ENCODE measurements around the gene IL17RE.
A peak's percentile ranks its signal among the peaks of the same experiment; 100 is the strongest.
"Not testable (repeated sequence)": the region's sequence is repeated elsewhere in the genome, so short reads cannot be mapped to it uniquely, and the experiment has no call there.

Gene IL17RE

DNA sequence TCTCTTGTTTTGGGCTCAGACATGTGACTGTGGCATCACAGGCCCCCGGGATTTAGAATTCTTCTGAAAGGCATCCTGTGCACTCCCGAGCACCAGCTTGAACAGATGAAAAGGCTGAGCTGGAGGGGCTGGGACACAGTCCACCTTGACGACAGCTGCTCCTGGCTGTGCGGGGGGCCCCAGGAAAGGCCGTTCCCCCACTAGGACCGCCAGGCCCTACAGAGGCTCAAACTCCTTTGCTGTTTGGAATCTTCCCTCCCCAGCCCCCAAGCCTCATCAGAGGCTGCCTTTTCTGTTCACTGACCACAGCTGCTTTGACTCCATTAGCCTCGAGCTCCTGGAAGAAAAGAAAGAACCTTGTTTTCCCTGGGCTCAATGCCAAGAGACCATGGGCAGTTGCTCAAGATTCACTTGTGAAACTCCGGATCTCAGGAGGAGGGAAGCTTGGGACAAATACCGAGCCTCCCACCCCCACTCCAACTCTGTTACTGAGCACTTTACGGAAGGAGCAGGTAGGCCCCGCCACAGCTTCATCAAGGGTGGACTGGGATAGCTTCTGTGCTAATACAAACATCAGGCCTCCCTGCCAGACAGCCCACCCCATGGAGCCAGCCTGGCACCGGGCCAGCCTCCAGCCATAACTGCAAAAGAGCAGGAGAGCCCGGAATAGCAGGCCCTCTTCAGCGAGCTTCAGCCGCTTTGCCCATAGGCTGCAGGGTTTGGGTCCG lies 38.3 kb upstream of the IL17RE start:
- WGBS, 2 donors (ENCODE audit: extremely low coverage in 2 of 2, insufficient read length in 2 of 2, insufficient replicate concordance in 1 of 2), result no CpG with 5 or more reads among the region's 16 CpGs
- no peak overlapping the region for H3K27ac ChIP-seq (replicated peaks; ENCODE audit: low read length)

DNA sequence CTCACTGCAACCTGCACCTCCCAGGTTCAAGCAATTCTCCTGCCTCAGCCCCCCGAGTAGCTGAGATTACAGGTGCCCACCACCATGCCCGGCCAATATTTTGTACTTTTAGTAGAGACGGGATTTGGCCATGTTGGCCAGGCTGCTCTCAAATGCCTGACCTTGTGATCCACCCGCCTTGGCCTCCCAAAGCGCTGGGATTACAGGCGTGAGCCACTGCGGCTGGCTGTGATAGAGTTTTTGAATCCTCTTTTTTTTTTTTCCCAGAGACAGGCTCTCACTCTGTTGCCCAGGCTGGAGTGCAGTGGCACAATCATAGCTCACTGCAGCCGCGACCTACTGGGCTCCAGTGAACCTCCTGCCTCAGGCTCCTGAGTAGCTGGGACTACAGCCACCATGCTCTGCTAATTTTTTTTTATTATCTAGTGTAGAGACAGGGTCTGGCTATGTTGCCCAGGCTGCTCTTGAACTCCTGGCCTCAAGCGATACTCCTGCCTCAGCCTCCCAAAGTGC lies 37.5 kb upstream of the IL17RE start:
- not testable (repeated sequence) for H3K18ac ChIP-seq (ENCODE audit: low read length); H3K23ac ChIP-seq (ENCODE audit: low read depth, low read length, poor library complexity); H3K4me3 ChIP-seq (ENCODE audit: low read length in 2 of 2); H3K4me1 ChIP-seq (ENCODE audit: control insufficient read depth in 2 of 2, insufficient read depth in 1 of 2, low read depth in 1 of 2, low read length in 2 of 2); H4K8ac ChIP-seq (ENCODE audit: low read depth, low read length); H3K79me1 ChIP-seq (ENCODE audit: low read depth, low read length); H3K9me3 ChIP-seq (replicated peaks in 1 of 2; ENCODE audit: control insufficient read depth in 2 of 2, insufficient read depth in 1 of 2, low read depth in 1 of 2, low read length in 2 of 2); H3K27ac ChIP-seq (replicated peaks; ENCODE audit: low read length); H3K14ac ChIP-seq (ENCODE audit: low read length); H2BK12ac ChIP-seq (ENCODE audit: low read length); H2AFZ ChIP-seq (ENCODE audit: low read length); DNase-seq (ENCODE audit: low spot score); H3K36me3 ChIP-seq (replicated peaks in 1 of 2; ENCODE audit: control insufficient read depth in 2 of 2, insufficient read depth in 2 of 2, low read length in 2 of 2); H3K4ac ChIP-seq (ENCODE audit: low read length); H4K91ac ChIP-seq (ENCODE audit: low read depth, low read length, poor library complexity); H2BK5ac ChIP-seq (ENCODE audit: low read length); H3K4me2 ChIP-seq (ENCODE audit: insufficient read depth, low read length, poor library complexity, severe bottlenecking); H2BK15ac ChIP-seq (ENCODE audit: low read length); H3K9ac ChIP-seq (ENCODE audit: low read depth, low read length, poor library complexity); H2BK120ac ChIP-seq (ENCODE audit: low read depth, low read length); H2AK5ac ChIP-seq (ENCODE audit: low read depth, low read length)
- H3K27me3 ChIP-seq (ENCODE audit: control insufficient read depth in 3 of 3, insufficient read depth in 3 of 3, low read depth in 1 of 3, low read length in 3 of 3), result peaks cover 0 to 12% (median 8%) of the 10 kb centered on the region in 3 experiments
- no CpG with 5 or more reads among the region's 10 CpGs for WGBS, 2 donors (ENCODE audit: extremely low coverage in 2 of 2, insufficient read length in 2 of 2, insufficient replicate concordance in 1 of 2)

More for the DNA sequence above, 38.3 kb upstream of the IL17RE start:
- Histone ChIP-seq H3K79me1 (ENCODE audit: low read depth, low read length) (no peaks in the 10 kb centered on the region), H3K9ac (ENCODE audit: low read depth, low read length, poor library complexity) (no peak overlapping the region), H2AK5ac (ENCODE audit: low read depth, low read length) (no peak overlapping the region), H3K27me3 (ENCODE audit: control insufficient read depth in 3 of 3, insufficient read depth in 3 of 3, low read depth in 1 of 3, low read length in 3 of 3) (peaks cover 0 to 12% (median 8%) of the 10 kb centered on the region in 3 experiments), H3K36me3 (replicated peaks in 1 of 2; ENCODE audit: control insufficient read depth in 2 of 2, insufficient read depth in 2 of 2, low read length in 2 of 2) (no peaks in the 10 kb centered on the region), H2BK120ac (ENCODE audit: low read depth, low read length) (no peak overlapping the region), H4K8ac (ENCODE audit: low read depth, low read length) (no peak overlapping the region), H2BK12ac (ENCODE audit: low read length) (no peak overlapping the region), H2BK5ac (ENCODE audit: low read length) (no peak overlapping the region), H2BK15ac (ENCODE audit: low read length) (no peak overlapping the region), H3K4me2 (ENCODE audit: insufficient read depth, low read length, poor library complexity, severe bottlenecking) (no peak overlapping the region), H3K4me1 (ENCODE audit: control insufficient read depth in 2 of 2, insufficient read depth in 1 of 2, low read depth in 1 of 2, low read length in 2 of 2) (peaks cover 0 to 7% of the 10 kb centered on the region in 2 donors), H3K9me3 (replicated peaks in 1 of 2; ENCODE audit: control insufficient read depth in 2 of 2, insufficient read depth in 1 of 2, low read depth in 1 of 2, low read length in 2 of 2) (no peaks in the 10 kb centered on the region), H3K23ac (ENCODE audit: low read depth, low read length, poor library complexity) (no peak overlapping the region), H3K4me3 (ENCODE audit: low read length in 2 of 2) (no peak overlapping the region), H3K18ac (ENCODE audit: low read length) (no peak overlapping the region), H3K4ac (ENCODE audit: low read length) (no peak overlapping the region), H3K14ac (ENCODE audit: low read length) (no peak overlapping the region), H2AFZ (ENCODE audit: low read length) (peak overlapping the region; percentile 86), H4K91ac (ENCODE audit: low read depth, low read length, poor library complexity) (no peak overlapping the region)
- no peak for DNase-seq (ENCODE audit: low spot score)

DNA sequence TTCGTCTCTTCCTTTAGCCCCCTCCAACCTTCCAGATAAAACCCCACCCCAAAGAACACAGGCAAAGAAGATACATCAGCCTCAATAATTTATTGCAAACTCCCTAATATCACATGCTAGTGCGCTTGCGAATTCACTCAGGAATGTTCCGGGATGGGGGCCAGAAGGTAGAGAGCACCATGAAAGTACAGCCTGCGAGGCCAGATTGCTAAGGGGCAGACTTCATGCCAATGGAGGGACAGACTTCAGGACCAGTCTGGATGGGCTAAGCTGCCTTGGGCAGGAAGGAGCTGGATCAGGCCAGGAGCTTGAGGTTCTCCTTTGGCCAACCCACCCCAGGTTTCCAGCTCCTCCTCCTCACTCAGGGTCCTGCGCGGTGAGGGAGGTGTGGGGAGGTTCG lies 36.0 kb upstream of the IL17RE start:
- Histone ChIP-seq H3K9ac (ENCODE audit: low read depth, low read length, poor library complexity) (no peak overlapping the region), H2BK5ac (ENCODE audit: low read length) (no peak overlapping the region), H3K23ac (ENCODE audit: low read depth, low read length, poor library complexity) (no peak overlapping the region), H3K18ac (ENCODE audit: low read length) (no peak overlapping the region), H3K36me3 (replicated peaks in 1 of 2; ENCODE audit: control insufficient read depth in 2 of 2, insufficient read depth in 2 of 2, low read length in 2 of 2) (no peaks in the 10 kb centered on the region), H2BK120ac (ENCODE audit: low read depth, low read length) (no peak overlapping the region), H3K4me1 (ENCODE audit: control insufficient read depth in 2 of 2, insufficient read depth in 1 of 2, low read depth in 1 of 2, low read length in 2 of 2) (peaks cover 0 to 3% of the 10 kb centered on the region in 2 donors), H2AK5ac (ENCODE audit: low read depth, low read length) (no peak overlapping the region), H3K14ac (ENCODE audit: low read length) (no peak overlapping the region), H3K4me3 (ENCODE audit: low read length in 2 of 2) (no peak overlapping the region), H2BK15ac (ENCODE audit: low read length) (no peak overlapping the region), H2AFZ (ENCODE audit: low read length) (no peak overlapping the region), H2BK12ac (ENCODE audit: low read length) (no peak overlapping the region), H3K4me2 (ENCODE audit: insufficient read depth, low read length, poor library complexity, severe bottlenecking) (no peak overlapping the region), H4K91ac (ENCODE audit: low read depth, low read length, poor library complexity) (no peak overlapping the region), H3K27ac (replicated peaks; ENCODE audit: low read length) (no peak overlapping the region), H3K79me1 (ENCODE audit: low read depth, low read length) (no peaks in the 10 kb centered on the region), H3K27me3 (ENCODE audit: control insufficient read depth in 3 of 3, insufficient read depth in 3 of 3, low read depth in 1 of 3, low read length in 3 of 3) (peaks cover 0 to 11% (median 8%) of the 10 kb centered on the region in 3 experiments), H4K8ac (ENCODE audit: low read depth, low read length) (no peak overlapping the region), H3K4ac (ENCODE audit: low read length) (no peak overlapping the region), H3K9me3 (replicated peaks in 1 of 2; ENCODE audit: control insufficient read depth in 2 of 2, insufficient read depth in 1 of 2, low read depth in 1 of 2, low read length in 2 of 2) (no peaks in the 10 kb centered on the region)
- no peak for DNase-seq (ENCODE audit: low spot score)
- no CpG with 5 or more reads among the region's 8 CpGs for WGBS, 2 donors (ENCODE audit: extremely low coverage in 2 of 2, insufficient read length in 2 of 2, insufficient replicate concordance in 1 of 2)

DNA sequence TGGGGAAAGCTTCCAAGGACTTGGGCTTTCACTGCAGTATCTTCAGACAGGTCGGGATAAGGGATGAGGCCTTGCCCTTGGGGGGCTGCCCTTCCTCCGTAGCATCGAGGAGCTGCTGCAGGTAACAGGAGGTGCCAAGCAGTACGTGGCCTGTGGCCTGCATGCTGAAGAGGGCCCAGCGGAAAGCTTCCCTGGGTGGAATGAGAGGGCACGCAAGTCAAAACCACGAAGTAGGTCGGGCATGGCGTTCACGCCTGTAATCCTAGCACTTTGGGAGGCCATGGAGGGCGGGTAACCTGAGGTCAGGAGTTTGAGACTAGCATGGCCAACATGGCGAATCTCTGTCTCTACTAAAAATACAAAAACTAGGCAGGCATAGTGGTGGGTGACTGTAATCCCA lies 35.5 kb upstream of the IL17RE start:
- H2BK120ac ChIP-seq (ENCODE audit: low read depth, low read length), result no peak overlapping the region
- no peak overlapping the region for H3K14ac ChIP-seq (ENCODE audit: low read length)
- no peak overlapping the region for H3K23ac ChIP-seq (ENCODE audit: low read depth, low read length, poor library complexity)
- H3K79me1 ChIP-seq (ENCODE audit: low read depth, low read length), result no peaks in the 10 kb centered on the region
- no peak overlapping the region for H2AK5ac ChIP-seq (ENCODE audit: low read depth, low read length)
- H2BK5ac ChIP-seq (ENCODE audit: low read length), result no peak overlapping the region
- peaks cover 0 to 3% of the 10 kb centered on the region in 2 donors for H3K4me1 ChIP-seq (ENCODE audit: control insufficient read depth in 2 of 2, insufficient read depth in 1 of 2, low read depth in 1 of 2, low read length in 2 of 2)
- no peak overlapping the region for H3K27ac ChIP-seq (replicated peaks; ENCODE audit: low read length)
- no peak overlapping the region for H3K4me3 ChIP-seq (ENCODE audit: low read length in 2 of 2)
- H4K8ac ChIP-seq (ENCODE audit: low read depth, low read length), result no peak overlapping the region
- no peak overlapping the region for H4K91ac ChIP-seq (ENCODE audit: low read depth, low read length, poor library complexity)
- no peaks in the 10 kb centered on the region for H3K36me3 ChIP-seq (replicated peaks in 1 of 2; ENCODE audit: control insufficient read depth in 2 of 2, insufficient read depth in 2 of 2, low read length in 2 of 2)
- H3K4ac ChIP-seq (ENCODE audit: low read length), result no peak overlapping the region
- H2BK12ac ChIP-seq (ENCODE audit: low read length), result no peak overlapping the region
- no peak overlapping the region for H2AFZ ChIP-seq (ENCODE audit: low read length)
- H3K18ac ChIP-seq (ENCODE audit: low read length), result no peak overlapping the region
- no peaks in the 10 kb centered on the region for H3K9me3 ChIP-seq (replicated peaks in 1 of 2; ENCODE audit: control insufficient read depth in 2 of 2, insufficient read depth in 1 of 2, low read depth in 1 of 2, low read length in 2 of 2)
- H3K4me2 ChIP-seq (ENCODE audit: insufficient read depth, low read length, poor library complexity, severe bottlenecking), result no peak overlapping the region
- H2BK15ac ChIP-seq (ENCODE audit: low read length), result no peak overlapping the region
- WGBS, 2 donors (ENCODE audit: extremely low coverage in 2 of 2, insufficient read length in 2 of 2, insufficient replicate concordance in 1 of 2), result no CpG with 5 or more reads among the region's 12 CpGs
- no peak overlapping the region for H3K9ac ChIP-seq (ENCODE audit: low read depth, low read length, poor library complexity)
- DNase-seq (ENCODE audit: low spot score), result no peak
- H3K27me3 ChIP-seq (ENCODE audit: control insufficient read depth in 3 of 3, insufficient read depth in 3 of 3, low read depth in 1 of 3, low read length in 3 of 3), result peaks cover 0 to 8% (median 6%) of the 10 kb centered on the region in 3 experiments

Measured in neuronal stem cell (in vitro differentiated cells).